Inferior parietal cortex (tissue), 1 donor: ENCODE measurements around the gene PARVB.
A peak's percentile ranks its signal among the peaks of the same experiment; 100 is the strongest.
"Not testable (repeated sequence)": the region's sequence is repeated elsewhere in the genome, so short reads cannot be mapped to it uniquely, and the experiment has no call there.

ENCODE experiments used
- DNase-seq: peaks from one replicate; pipeline ENCODE4 v3.0.0-alpha.2; 2016; ENCODE audit errors: extremely low spot score

The PARVB gene

GRCh38 chr22:44109416-44109815 is 85.3 kb downstream of the PARVB start:
- no peak for DNase-seq

- DNase-seq: not testable (repeated sequence)
Measured at GRCh38 chr22:44110656-44111055, 86.6 kb downstream of the PARVB start.

GRCh38 chr22:44111562-44112155 is 87.6 kb downstream of the PARVB start:
- no peak for DNase-seq

GRCh38 chr22:44112191-44112590 is 88.1 kb downstream of the PARVB start:
- DNase-seq: no peak

GRCh38 chr22:44116331-44116730 is 92.2 kb downstream of the PARVB start:
- DNase-seq: no peak

- no peak for DNase-seq
Measured at GRCh38 chr22:44116755-44117684, 92.9 kb downstream of the PARVB start.

- DNase-seq: no peak
Measured at GRCh38 chr22:44117746-44118145, 93.6 kb downstream of the PARVB start.

- DNase-seq: no peak
Measured at GRCh38 chr22:44118645-44119315, 94.7 kb downstream of the PARVB start.

- no peak for DNase-seq
Measured at GRCh38 chr22:44119669-44120313, 95.7 kb downstream of the PARVB start.

GRCh38 chr22:44120314-44120704 is 96.2 kb downstream of the PARVB start:
- no peak for DNase-seq

- no peak for DNase-seq
Measured at GRCh38 chr22:44125421-44125820, 101.3 kb downstream of the PARVB start.

GRCh38 chr22:44126807-44127206 is 102.7 kb downstream of the PARVB start:
- no peak for DNase-seq

- DNase-seq: no peak
Measured at GRCh38 chr22:44127356-44127755, 103.3 kb downstream of the PARVB start.

- DNase-seq: no peak
Measured at GRCh38 chr22:44128958-44129618, 105.0 kb downstream of the PARVB start.

- peak; percentile 49 for DNase-seq
Measured at GRCh38 chr22:44129619-44129976, 105.5 kb downstream of the PARVB start.

GRCh38 chr22:44130076-44130711 is 106.1 kb downstream of the PARVB start:
- no peak for DNase-seq

- DNase-seq: no peak
Measured at GRCh38 chr22:44131412-44131811, 107.3 kb downstream of the PARVB start.

- DNase-seq: no peak
Measured at GRCh38 chr22:44131989-44132685, 108.0 kb downstream of the PARVB start.

GRCh38 chr22:44132724-44133123 is 108.6 kb downstream of the PARVB start:
- no peak for DNase-seq

GRCh38 chr22:44133161-44133560 is 109.1 kb downstream of the PARVB start:
- no peak for DNase-seq
